ENCODE results near the gene PTPRD. TPM values are rescaled to one million over a fixed set of nuclear protein-coding genes. Genes with fewer than 3 reads are reported as not detected.

The PTPRD gene
- total RNA-seq, 1 donor from 2014 or later: 5.7 TPM

- Mint-ChIP-seq H3K4me1 (ENCODE audit: low read depth) (no peaks in the 10 kb centered on the region), H3K27ac (ENCODE audit: unreplicated experiment) (no peak overlapping the region), H3K4me3 (ENCODE audit: unreplicated experiment) (no peak overlapping the region), H3K36me3 (ENCODE audit: low read depth) (no peaks in the 10 kb centered on the region), H3K27me3 (ENCODE audit: low read depth) (peaks cover 9% of the 10 kb centered on the region), H3K9me3 (ENCODE audit: low read depth) (no peaks in the 10 kb centered on the region)
- DNase-seq (ENCODE audit: low spot score): no peak
- TF ChIP-seq CTCF (IDR thresholded peaks at IDR 0.05): no peak
Observed at GRCh38 chr9:10597801-10598200, 15.0 kb downstream of the PTPRD start.

- Mint-ChIP-seq H3K27ac (ENCODE audit: unreplicated experiment) (no peak overlapping the region), H3K9me3 (ENCODE audit: low read depth) (peaks cover 7% of the 10 kb centered on the region), H3K4me1 (ENCODE audit: low read depth) (no peaks in the 10 kb centered on the region), H3K36me3 (ENCODE audit: low read depth) (no peaks in the 10 kb centered on the region), H3K4me3 (ENCODE audit: unreplicated experiment) (no peak overlapping the region), H3K27me3 (ENCODE audit: low read depth) (peaks cover 2% of the 10 kb centered on the region)
- TF ChIP-seq CTCF (IDR thresholded peaks at IDR 0.05): no peak
- no peak for DNase-seq (ENCODE audit: low spot score)
Observed at GRCh38 chr9:10594482-10594881, 18.3 kb downstream of the PTPRD start.

GRCh38 chr9:10586407-10586806 lies 26.4 kb downstream of the PTPRD start:
- DNase-seq (ENCODE audit: low spot score): no peak
- Mint-ChIP-seq H3K36me3 (ENCODE audit: low read depth) (no peaks in the 10 kb centered on the region), H3K4me1 (ENCODE audit: low read depth) (no peaks in the 10 kb centered on the region), H3K4me3 (ENCODE audit: unreplicated experiment) (no peak overlapping the region), H3K27me3 (ENCODE audit: low read depth) (peaks cover 1% of the 10 kb centered on the region), H3K9me3 (ENCODE audit: low read depth) (peaks cover 13% of the 10 kb centered on the region), H3K27ac (ENCODE audit: unreplicated experiment) (no peak overlapping the region)
- no peak for TF ChIP-seq CTCF (IDR thresholded peaks at IDR 0.05)

GRCh38 chr9:10571699-10572098 lies 41.1 kb downstream of the PTPRD start:
- DNase-seq (ENCODE audit: low spot score): no peak
- H3K27ac Mint-ChIP-seq (ENCODE audit: unreplicated experiment): no peak overlapping the region
- no peak overlapping the region for H3K4me3 Mint-ChIP-seq (ENCODE audit: unreplicated experiment)
- no peak for TF ChIP-seq CTCF (IDR thresholded peaks at IDR 0.05)
- H3K36me3 Mint-ChIP-seq (ENCODE audit: low read depth): no peaks in the 10 kb centered on the region
- peaks cover 3% of the 10 kb centered on the region for H3K4me1 Mint-ChIP-seq (ENCODE audit: low read depth)
- peaks cover 12% of the 10 kb centered on the region for H3K9me3 Mint-ChIP-seq (ENCODE audit: low read depth)
- H3K27me3 Mint-ChIP-seq (ENCODE audit: low read depth): peaks cover 2% of the 10 kb centered on the region

- Mint-ChIP-seq H3K4me3 (ENCODE audit: unreplicated experiment) (no peak overlapping the region), H3K36me3 (ENCODE audit: low read depth) (no peaks in the 10 kb centered on the region), H3K4me1 (ENCODE audit: low read depth) (peaks cover 9% of the 10 kb centered on the region), H3K27ac (ENCODE audit: unreplicated experiment) (no peak overlapping the region), H3K9me3 (ENCODE audit: low read depth) (peaks cover 10% of the 10 kb centered on the region), H3K27me3 (ENCODE audit: low read depth) (no peaks in the 10 kb centered on the region)
- no peak for TF ChIP-seq CTCF (IDR thresholded peaks at IDR 0.05)
- DNase-seq (ENCODE audit: low spot score): no peak
Observed at GRCh38 chr9:10566848-10567247, 46.0 kb downstream of the PTPRD start.

Data from chondrocyte (in vitro differentiated cells).